ENCODE results near the gene PDE4D.

DNA sequence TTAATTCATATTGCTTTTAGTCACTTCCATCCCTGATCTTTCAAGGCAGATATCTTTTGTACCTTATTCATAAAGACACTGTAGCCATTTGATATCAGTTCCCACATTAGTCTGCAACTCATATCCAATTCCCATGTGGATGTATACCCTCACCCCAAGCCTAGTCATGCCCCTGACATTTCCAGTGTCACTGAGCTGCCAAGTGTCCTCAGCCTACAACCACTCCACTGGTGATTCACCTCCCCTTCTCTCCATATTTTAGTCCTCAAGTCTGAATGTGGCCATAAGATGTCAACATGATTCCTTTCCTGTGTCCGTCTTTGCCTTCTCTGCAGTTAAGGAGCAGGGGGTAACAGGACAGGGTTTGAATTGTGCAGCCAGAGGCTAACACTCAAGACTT is 963.8 kb downstream of the PDE4D start:
- TF ChIP-seq, protein P1, sequence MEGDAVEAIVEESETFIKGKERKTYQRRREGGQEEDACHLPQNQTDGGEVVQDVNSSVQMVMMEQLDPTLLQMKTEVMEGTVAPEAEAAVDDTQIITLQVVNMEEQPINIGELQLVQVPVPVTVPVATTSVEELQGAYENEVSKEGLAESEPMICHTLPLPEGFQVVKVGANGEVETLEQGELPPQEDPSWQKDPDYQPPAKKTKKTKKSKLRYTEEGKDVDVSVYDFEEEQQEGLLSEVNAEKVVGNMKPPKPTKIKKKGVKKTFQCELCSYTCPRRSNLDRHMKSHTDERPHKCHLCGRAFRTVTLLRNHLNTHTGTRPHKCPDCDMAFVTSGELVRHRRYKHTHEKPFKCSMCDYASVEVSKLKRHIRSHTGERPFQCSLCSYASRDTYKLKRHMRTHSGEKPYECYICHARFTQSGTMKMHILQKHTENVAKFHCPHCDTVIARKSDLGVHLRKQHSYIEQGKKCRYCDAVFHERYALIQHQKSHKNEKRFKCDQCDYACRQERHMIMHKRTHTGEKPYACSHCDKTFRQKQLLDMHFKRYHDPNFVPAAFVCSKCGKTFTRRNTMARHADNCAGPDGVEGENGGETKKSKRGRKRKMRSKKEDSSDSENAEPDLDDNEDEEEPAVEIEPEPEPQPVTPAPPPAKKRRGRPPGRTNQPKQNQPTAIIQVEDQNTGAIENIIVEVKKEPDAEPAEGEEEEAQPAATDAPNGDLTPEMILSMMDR (IDR thresholded peaks at IDR 0.05) = no peak
- TF ChIP-seq POLR2A (IDR thresholded peaks at IDR 0.05) = no peak
